Upper lobe of left lung (tissue), 4 donors: ENCODE data around the gene EIPR1.

Experiments
- POLR2A ChIP-seq, 4 donors: fragments of 450-650 bp; IDR thresholded peaks; one replicate each; pipeline ENCODE4 v1.5.1; 2016 to 2017; ENCODE audit warnings: antibody characterized with exemption in 4 of 4, mild to moderate bottlenecking in 2 of 4
- TF ChIP-seq, protein P1 (sequence below), 6 experiments: fragments of 450-650 bp in 4 of 6; fragments of 200-600 bp in 2 of 6; sonication (generic) in 2 of 6; IDR thresholded peaks; one replicate each; pipeline ENCODE4 v1.5.1; 2016 to 2019; ENCODE audit warnings: antibody characterized with exemption in 6 of 6

DNA sequence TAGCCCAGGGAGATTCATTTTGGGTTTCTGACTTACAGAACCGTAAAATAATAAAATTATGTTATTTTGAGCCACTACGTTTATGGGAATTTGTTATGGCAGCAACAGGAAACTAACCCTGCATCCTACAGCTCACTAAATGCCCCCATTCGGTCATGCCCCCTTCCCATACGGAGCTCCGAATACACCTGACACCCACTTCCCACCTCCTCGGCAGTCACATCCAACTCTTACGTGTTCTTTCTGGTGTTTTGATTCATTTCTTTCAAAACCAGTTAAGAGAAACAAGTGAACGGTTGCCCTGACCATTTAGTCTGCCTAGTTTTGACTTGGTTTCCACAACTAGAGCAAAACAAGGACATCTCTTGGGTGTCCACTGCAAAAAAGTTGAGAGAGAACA, 19.7 kb downstream of the EIPR1 start:
- TF ChIP-seq, protein P1, sequence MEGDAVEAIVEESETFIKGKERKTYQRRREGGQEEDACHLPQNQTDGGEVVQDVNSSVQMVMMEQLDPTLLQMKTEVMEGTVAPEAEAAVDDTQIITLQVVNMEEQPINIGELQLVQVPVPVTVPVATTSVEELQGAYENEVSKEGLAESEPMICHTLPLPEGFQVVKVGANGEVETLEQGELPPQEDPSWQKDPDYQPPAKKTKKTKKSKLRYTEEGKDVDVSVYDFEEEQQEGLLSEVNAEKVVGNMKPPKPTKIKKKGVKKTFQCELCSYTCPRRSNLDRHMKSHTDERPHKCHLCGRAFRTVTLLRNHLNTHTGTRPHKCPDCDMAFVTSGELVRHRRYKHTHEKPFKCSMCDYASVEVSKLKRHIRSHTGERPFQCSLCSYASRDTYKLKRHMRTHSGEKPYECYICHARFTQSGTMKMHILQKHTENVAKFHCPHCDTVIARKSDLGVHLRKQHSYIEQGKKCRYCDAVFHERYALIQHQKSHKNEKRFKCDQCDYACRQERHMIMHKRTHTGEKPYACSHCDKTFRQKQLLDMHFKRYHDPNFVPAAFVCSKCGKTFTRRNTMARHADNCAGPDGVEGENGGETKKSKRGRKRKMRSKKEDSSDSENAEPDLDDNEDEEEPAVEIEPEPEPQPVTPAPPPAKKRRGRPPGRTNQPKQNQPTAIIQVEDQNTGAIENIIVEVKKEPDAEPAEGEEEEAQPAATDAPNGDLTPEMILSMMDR (IDR thresholded peaks at IDR 0.05), result no peak
- no peak for TF ChIP-seq POLR2A (IDR thresholded peaks at IDR 0.05)
